Parathyroid adenoma (tissue), 2 donors: ENCODE measurements around the gene TBC1D8.

Experiments used
- H2AFZ ChIP-seq: fragments of 300-600 bp; sonication (generic); one replicate; pipeline ENCODE4 v1.7.0; 2017; ENCODE audit warnings: antibody characterized with exemption, mild to moderate bottlenecking
- H3K27ac ChIP-seq: fragments of 300-600 bp; sonication (generic); one replicate; pipeline ENCODE4 v1.7.0; 2017
- H3K27me3 ChIP-seq: fragments of 300-600 bp; sonication (generic); one replicate; pipeline ENCODE4 v1.7.0; 2017; ENCODE audit warnings: low read length; ENCODE audit not compliant: control insufficient read depth, insufficient read depth
- H3K36me3 ChIP-seq: fragments of 300-600 bp; sonication (generic); one replicate; pipeline ENCODE4 v1.7.0; 2017; ENCODE audit warnings: low read length; ENCODE audit not compliant: control insufficient read depth, insufficient read depth
- H3K4me1 ChIP-seq: fragments of 300-600 bp; sonication (generic); one replicate; pipeline ENCODE4 v1.7.0; 2017; ENCODE audit warnings: control low read depth
- H3K4me2 ChIP-seq: fragments of 300-600 bp; sonication (generic); one replicate; pipeline ENCODE4 v1.7.0; 2017; ENCODE audit warnings: low read length
- H3K4me3 ChIP-seq: fragments of 300-600 bp; sonication (generic); one replicate; pipeline ENCODE4 v1.7.0; 2017; ENCODE audit warnings: low read depth, low read length
- H3K79me2 ChIP-seq: fragments of 300-600 bp; sonication (generic); one replicate; pipeline ENCODE4 v1.7.0; 2017; ENCODE audit warnings: control low read depth
- H3K9ac ChIP-seq: fragments of 300-600 bp; sonication (generic); one replicate; pipeline ENCODE4 v1.7.0; 2017; ENCODE audit warnings: mild to moderate bottlenecking
- H3K9me3 ChIP-seq: fragments of 300-600 bp; sonication (generic); one replicate; pipeline ENCODE4 v1.7.0; 2017; ENCODE audit warnings: low read length; ENCODE audit not compliant: control insufficient read depth
- CTCF ChIP-seq: fragments of 300-600 bp; sonication (generic); IDR thresholded peaks from one replicate; pipeline ENCODE4 v1.7.0; 2017; ENCODE audit warnings: antibody characterized with exemption, mild to moderate bottlenecking
- donor health status: primary hyperparathyroidism.

The TBC1D8 gene

GRCh38 chr2:101157272-101157671 is 6.1 kb upstream of the TBC1D8 start:
- Histone ChIP-seq H3K4me2 (no peak overlapping the region), H2AFZ (no peak overlapping the region), H3K36me3 (no peaks in the 10 kb centered on the region), H3K27me3 (no peaks in the 10 kb centered on the region), H3K79me2 (no peaks in the 10 kb centered on the region), H3K27ac (no peak overlapping the region), H3K4me3 (no peak overlapping the region), H3K9me3 (no peaks in the 10 kb centered on the region), H3K4me1 (peaks cover 14% of the 10 kb centered on the region), H3K9ac (no peak overlapping the region)
- TF ChIP-seq CTCF, result no peak

GRCh38 chr2:101153787-101154186 is 2.6 kb upstream of the TBC1D8 start:
- Histone ChIP-seq H3K9me3 (no peaks in the 10 kb centered on the region), H3K4me1 (peaks cover 13% of the 10 kb centered on the region), H3K27ac (no peak overlapping the region), H3K4me3 (no peak overlapping the region), H3K36me3 (no peaks in the 10 kb centered on the region), H2AFZ (peak overlapping the region; percentile 2), H3K27me3 (no peaks in the 10 kb centered on the region), H3K9ac (no peak overlapping the region), H3K79me2 (peaks cover 11% of the 10 kb centered on the region), H3K4me2 (no peak overlapping the region)
- TF ChIP-seq CTCF, result no peak

- Histone ChIP-seq H3K27ac (no peak overlapping the region), H3K27me3 (no peaks in the 10 kb centered on the region), H3K36me3 (no peaks in the 10 kb centered on the region), H3K9me3 (no peaks in the 10 kb centered on the region), H3K4me1 (peaks cover 13% of the 10 kb centered on the region), H3K79me2 (peaks cover 12% of the 10 kb centered on the region), H3K4me3 (no peak overlapping the region), H3K4me2 (peak overlapping the region; percentile 6), H2AFZ (peak overlapping the region; percentile 79), H3K9ac (no peak overlapping the region)
- no peak for TF ChIP-seq CTCF
Measured at GRCh38 chr2:101153077-101153707, 2.0 kb upstream of the TBC1D8 start.

- Histone ChIP-seq H3K27ac (peak overlapping the region; percentile 69), H3K9ac (no peak overlapping the region), H3K4me1 (peaks cover 13% of the 10 kb centered on the region)
Measured at GRCh38 chr2:101152272-101153076, 1.3 kb upstream of the TBC1D8 start.

More at GRCh38 chr2:101152272-101153076, 1.3 kb upstream of the TBC1D8 start:
- Histone ChIP-seq H2AFZ (peak overlapping the region; percentile 79), H3K4me2 (peak overlapping the region; percentile 63), H3K27me3 (no peaks in the 10 kb centered on the region), H3K9me3 (no peaks in the 10 kb centered on the region), H3K4me3 (no peak overlapping the region), H3K79me2 (peaks cover 13% of the 10 kb centered on the region), H3K36me3 (no peaks in the 10 kb centered on the region)
- TF ChIP-seq CTCF, result peak; percentile 77
